ENCODE data around the gene CCDC180. TPM values are rescaled to one million over a fixed set of nuclear protein-coding genes. Genes with fewer than 3 reads are reported as not detected.

CCDC180 gene
- total RNA-seq, 1 donor: 5.0 TPM

DNA sequence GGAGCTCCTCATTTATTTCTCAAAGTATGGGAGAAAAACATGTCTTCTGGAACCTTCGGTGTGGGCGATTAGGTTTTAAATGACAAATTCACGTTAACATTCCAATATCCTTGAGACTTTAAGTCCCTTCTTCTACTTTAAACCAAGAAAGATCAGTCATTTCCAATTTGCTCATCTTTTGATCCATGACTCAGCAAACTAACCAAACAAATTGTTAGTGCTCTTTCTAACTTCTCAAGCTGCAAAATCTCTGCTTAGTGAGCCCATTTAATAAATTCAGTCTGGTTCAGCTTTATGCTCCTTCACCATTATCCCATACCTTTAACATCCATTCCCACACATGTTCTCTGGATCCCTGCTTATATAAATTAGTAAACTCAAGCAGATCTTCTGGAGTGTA is 5.5 kb upstream of the CCDC180 start:
- Histone ChIP-seq H3K27me3 (ENCODE audit: insufficient read depth, low read length) (no peaks in the 10 kb centered on the region), H3K4me3 (ENCODE audit: low read length) (no peak overlapping the region), H3K4me1 (ENCODE audit: insufficient read depth, low read length) (no peaks in the 10 kb centered on the region), H3K9me3 (ENCODE audit: low read depth, low read length) (peaks cover 5% of the 10 kb centered on the region)

DNA sequence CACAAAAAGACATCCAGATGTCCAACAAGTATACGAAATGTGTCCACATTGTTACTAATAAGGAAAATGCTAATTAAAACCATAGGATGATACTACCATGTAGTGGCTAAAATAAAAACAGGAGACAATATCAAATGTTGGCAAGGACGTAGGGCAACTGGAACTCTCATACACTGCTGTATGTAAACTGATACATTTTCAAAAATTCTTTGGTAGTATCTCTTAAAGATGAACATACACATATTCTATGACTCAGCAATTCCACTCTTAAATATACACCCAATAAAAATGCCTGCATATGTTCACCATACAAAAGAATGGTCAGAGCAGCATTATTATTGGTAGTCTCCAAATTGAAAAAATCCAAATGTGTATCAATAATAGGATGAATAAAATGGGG is 2.9 kb upstream of the CCDC180 start:
- H3K4me1 ChIP-seq (ENCODE audit: insufficient read depth, low read length): no peaks in the 10 kb centered on the region
- no peaks in the 10 kb centered on the region for H3K27me3 ChIP-seq (ENCODE audit: insufficient read depth, low read length)
- H3K4me3 ChIP-seq (ENCODE audit: low read length): no peak overlapping the region
- no peaks in the 10 kb centered on the region for H3K9me3 ChIP-seq (ENCODE audit: low read depth, low read length)

DNA sequence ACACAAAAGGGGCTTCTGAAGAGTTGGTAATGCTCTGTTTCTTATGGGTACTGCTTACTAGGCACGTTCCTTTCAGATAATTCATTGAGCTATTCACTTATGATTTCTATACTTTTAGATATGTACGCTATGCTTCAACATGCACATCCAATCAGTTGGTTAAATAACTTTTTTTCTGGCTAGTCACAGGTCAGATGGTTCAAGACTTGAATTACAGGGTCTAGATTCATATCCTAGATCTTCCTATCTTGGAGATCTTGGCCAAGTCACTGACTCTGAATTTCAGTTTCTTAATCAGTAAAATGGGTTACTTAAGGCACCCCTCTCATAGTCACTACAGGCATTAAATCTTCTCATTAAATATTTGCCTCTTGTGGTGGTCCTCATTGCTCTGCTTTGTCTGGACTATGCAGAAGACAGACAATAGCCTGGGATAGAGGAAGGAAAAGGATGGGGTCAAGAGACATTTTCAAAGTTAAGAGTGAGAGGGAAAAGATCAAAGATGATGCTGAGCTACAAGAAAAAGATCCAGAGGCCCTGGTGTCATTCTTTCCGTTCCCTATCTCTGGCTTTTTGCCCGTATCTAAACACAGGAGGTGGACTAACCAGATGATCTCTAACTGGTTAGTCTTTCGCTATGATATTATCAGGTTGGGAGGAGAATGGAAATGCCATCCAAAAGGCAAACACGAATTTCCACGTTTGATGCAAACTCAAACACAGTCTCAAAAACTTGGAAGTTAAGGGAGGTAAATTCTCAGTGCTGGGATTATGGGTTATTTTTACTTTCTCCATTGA is 1.8 kb upstream of the CCDC180 start:
- no peaks in the 10 kb centered on the region for H3K4me1 ChIP-seq (ENCODE audit: insufficient read depth, low read length)
- H3K9me3 ChIP-seq (ENCODE audit: low read depth, low read length): no peaks in the 10 kb centered on the region
- H3K4me3 ChIP-seq (ENCODE audit: low read length): no peak overlapping the region
- no peaks in the 10 kb centered on the region for H3K27me3 ChIP-seq (ENCODE audit: insufficient read depth, low read length)

DNA sequence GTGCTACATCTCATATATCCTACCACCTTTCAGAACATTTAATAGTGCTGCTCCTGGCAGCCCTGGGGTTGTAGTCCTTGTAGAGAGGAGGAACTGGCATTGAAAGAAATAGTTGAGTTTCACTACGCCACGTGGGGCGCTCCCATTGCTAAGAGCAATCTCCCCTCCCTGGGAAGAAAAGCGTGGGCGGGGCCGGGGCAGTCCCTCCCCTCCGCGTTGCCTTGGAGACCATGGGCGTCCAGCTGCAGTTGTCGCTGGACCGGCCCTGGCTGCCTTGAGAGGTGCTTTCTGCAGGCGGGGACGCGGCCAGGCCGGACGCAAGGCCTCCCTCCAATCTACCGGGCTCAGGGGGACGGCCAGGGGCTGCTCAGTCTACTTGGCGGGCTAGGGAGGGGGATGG is 368 bp upstream of the CCDC180 start:
- Histone ChIP-seq H3K27me3 (ENCODE audit: insufficient read depth, low read length) (no peaks in the 10 kb centered on the region), H3K9me3 (ENCODE audit: low read depth, low read length) (no peaks in the 10 kb centered on the region), H3K4me1 (ENCODE audit: insufficient read depth, low read length) (no peaks in the 10 kb centered on the region), H3K4me3 (ENCODE audit: low read length) (no peak overlapping the region)

DNA sequence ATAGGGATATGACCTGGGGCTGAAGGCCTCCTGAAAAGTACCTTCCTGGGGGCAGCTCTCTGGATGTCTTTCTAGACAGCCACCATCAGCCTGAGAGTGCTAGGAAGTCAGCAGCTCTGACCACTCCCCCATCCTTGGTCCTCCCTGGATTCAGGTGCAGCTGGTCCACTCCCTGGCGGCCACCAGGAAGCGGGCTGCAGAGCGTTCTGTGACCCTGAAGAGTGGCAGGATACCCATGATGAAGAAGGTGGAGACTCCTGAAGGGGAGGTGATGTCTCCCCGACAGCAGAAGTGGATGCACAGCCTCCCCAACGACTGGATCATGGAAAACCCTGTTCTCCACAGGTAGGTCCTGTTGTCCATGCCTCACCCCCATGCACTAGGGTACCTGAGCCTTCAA is 1.8 kb downstream of the CCDC180 start:
- Histone ChIP-seq H3K4me3 (ENCODE audit: low read length) (no peak overlapping the region), H3K9me3 (ENCODE audit: low read depth, low read length) (no peaks in the 10 kb centered on the region)

DNA sequence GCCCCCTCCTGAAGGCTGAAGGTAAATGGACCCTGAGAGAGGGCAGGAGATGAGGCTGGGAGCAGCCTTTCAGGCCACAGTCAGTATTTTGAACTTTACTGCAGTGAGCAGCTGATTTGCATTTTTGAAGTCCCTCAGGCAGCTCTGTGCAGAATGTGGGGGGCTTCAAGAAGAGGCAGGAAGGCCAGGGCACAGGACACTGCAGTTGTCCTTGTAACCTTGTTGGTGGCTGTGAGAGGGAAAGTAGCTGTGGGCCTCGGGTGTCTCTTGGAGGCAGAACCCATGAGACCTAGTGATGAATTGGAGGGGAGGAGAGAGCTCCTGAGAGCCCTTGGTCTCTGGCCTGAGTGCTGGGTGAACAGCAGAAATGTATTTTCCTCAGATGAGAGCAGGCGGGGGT is 2.6 kb downstream of the CCDC180 start:
- no peaks in the 10 kb centered on the region for H3K27me3 ChIP-seq (ENCODE audit: insufficient read depth, low read length)
- no peaks in the 10 kb centered on the region for H3K4me1 ChIP-seq (ENCODE audit: insufficient read depth, low read length)
- H3K4me3 ChIP-seq (ENCODE audit: low read length): no peak overlapping the region
- no peaks in the 10 kb centered on the region for H3K9me3 ChIP-seq (ENCODE audit: low read depth, low read length)

More for the DNA sequence above, 1.8 kb downstream of the CCDC180 start:
- Histone ChIP-seq H3K27me3 (ENCODE audit: insufficient read depth, low read length) (no peaks in the 10 kb centered on the region), H3K4me1 (ENCODE audit: insufficient read depth, low read length) (no peaks in the 10 kb centered on the region)

DNA sequence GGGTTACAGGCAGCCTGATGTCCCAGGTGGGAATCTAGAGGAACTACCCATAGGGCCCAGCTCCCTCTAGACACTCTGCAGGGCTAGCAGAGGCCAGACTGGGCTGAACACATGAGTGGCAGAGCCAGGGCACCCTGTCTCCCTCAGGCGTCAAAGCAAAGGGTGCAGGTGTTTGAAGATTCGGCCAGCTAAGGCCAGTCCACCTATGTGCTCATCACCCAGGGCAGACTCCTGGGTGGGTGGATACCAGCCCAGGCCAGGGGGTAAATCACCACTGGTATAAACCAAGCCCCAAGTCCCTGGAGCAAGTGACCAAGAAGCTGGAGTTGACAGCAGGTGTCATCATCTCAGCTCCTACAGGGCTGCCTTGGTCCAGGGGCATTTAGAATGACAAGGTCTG is 3.4 kb downstream of the CCDC180 start:
- Histone ChIP-seq H3K27me3 (ENCODE audit: insufficient read depth, low read length) (no peaks in the 10 kb centered on the region), H3K9me3 (ENCODE audit: low read depth, low read length) (no peaks in the 10 kb centered on the region), H3K4me3 (ENCODE audit: low read length) (no peak overlapping the region), H3K4me1 (ENCODE audit: insufficient read depth, low read length) (no peaks in the 10 kb centered on the region)

DNA sequence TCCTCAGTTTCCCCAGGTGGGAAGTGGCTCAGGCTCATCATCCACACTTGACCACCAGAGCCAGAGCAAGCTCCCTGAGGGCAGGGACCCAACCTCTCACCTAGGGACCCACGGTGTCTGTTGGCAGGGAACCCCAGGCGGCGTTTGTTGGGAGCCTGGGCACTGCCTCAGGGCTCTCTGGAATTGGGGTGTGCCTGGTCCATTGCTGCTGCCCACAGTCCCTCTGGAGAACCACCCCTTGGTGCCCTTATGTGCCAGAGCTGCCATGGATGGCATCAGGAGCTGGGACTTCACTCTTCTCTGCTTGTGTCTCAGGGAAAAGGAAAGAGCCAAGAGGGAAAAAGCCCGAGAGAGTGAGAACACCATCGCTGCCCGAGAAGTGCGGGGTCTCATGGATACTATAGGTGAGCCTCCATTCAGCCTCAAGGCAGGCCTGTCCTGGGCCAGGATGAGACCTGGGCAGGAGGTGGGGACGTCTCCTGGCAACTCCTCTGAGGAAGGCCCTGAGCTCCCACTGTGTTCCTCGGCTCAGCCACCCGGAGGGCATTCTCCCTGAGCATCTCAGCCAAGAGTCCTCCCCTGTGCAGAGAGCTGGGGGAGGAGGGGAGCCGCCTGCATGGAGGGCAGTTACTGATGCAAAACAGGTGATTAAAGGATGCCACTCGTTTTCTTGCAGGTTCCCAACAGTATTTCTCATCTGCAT is 4.5 kb downstream of the CCDC180 start:
- H3K27me3 ChIP-seq (ENCODE audit: insufficient read depth, low read length): no peaks in the 10 kb centered on the region
- no peaks in the 10 kb centered on the region for H3K9me3 ChIP-seq (ENCODE audit: low read depth, low read length)
- no peak overlapping the region for H3K4me3 ChIP-seq (ENCODE audit: low read length)
- H3K4me1 ChIP-seq (ENCODE audit: insufficient read depth, low read length): no peaks in the 10 kb centered on the region

DNA sequence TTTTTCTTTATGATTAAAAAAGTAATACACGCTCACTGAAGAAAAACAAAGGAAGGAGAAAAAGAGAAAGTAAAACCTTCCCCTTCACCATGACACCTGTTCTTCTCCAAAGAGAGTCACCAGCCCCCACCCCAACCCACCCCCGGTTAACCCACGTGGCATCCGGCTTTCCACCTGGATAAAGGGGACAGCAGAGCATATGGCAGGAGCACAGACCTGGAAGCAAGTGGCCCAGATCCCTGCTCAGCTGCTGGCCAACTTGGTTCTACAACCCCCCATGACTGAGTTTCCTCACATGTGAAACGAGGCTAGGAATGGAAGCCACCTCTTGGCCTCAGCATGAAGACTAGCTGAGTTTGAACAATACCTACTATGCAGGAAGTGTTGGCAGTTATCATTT is 5.1 kb downstream of the CCDC180 start:
- Histone ChIP-seq H3K9me3 (ENCODE audit: low read depth, low read length) (no peaks in the 10 kb centered on the region), H3K4me1 (ENCODE audit: insufficient read depth, low read length) (no peaks in the 10 kb centered on the region), H3K27me3 (ENCODE audit: insufficient read depth, low read length) (no peaks in the 10 kb centered on the region), H3K4me3 (ENCODE audit: low read length) (no peak overlapping the region)

DNA sequence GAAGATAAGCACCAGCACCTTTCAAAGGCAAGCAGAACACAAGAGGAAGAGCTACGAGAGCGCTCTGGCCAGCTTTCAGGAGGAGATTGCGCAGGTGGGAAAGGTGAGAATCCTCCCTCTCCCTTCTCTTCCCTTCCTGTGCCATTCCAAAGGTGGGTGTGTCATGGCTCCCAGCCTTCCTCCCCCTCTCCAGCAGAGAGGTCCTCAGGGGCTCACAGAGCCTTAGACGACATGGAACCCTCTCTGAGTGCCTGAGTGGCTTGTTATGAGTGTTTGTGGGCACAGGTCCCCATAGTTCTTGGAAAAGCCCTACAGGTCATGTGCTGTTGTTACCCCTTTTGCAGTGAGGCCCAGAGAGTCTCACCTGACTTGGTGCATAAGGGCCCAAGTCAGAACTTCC is 5.8 kb downstream of the CCDC180 start:
- H3K9me3 ChIP-seq (ENCODE audit: low read depth, low read length): no peaks in the 10 kb centered on the region
- H3K4me1 ChIP-seq (ENCODE audit: insufficient read depth, low read length): no peaks in the 10 kb centered on the region
- no peak overlapping the region for H3K4me3 ChIP-seq (ENCODE audit: low read length)
- no peaks in the 10 kb centered on the region for H3K27me3 ChIP-seq (ENCODE audit: insufficient read depth, low read length)

DNA sequence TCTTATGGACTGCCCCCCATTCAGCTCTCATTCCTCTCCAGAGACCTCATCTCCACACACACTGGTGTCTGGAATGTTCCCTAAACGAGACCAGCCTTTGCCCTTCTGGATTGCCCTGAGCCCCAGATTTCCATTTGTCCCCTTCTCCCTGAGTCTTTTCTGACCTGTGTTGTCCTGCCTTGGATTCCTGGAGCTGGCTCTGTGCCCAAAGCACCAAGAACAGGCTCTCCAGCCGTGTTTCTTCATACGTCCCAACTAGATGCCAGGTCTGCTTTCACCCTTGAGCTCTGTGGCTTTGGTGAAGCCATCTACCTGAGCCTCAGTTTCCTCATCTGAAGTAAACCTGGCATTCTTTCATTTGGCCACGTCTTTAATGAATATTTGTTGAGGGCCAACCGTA is 6.3 kb downstream of the CCDC180 start:
- no peak overlapping the region for H3K4me3 ChIP-seq (ENCODE audit: low read length)
- no peaks in the 10 kb centered on the region for H3K9me3 ChIP-seq (ENCODE audit: low read depth, low read length)
- no peaks in the 10 kb centered on the region for H3K4me1 ChIP-seq (ENCODE audit: insufficient read depth, low read length)
- H3K27me3 ChIP-seq (ENCODE audit: insufficient read depth, low read length): no peaks in the 10 kb centered on the region

DNA sequence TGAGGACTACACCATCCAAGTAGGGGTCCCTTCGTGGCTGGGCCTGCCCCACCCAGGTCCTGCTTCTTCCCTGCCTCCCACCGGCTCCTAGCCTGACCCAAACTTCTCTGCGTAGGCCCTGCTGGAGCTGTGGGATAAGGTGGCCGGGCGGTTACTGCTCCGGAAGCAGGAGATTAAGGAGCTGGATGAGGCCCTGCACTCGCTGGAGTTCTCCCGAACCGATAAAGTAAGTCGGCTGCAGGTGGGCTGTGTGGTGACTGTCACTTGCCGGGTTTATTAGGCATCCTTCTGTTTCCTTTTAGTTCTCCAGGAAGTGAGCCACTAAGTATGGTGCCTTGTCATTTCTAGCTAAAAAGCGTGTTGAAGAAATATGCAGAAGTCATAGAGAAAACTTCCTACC is 7.0 kb downstream of the CCDC180 start:
- no peaks in the 10 kb centered on the region for H3K9me3 ChIP-seq (ENCODE audit: low read depth, low read length)
- no peaks in the 10 kb centered on the region for H3K4me1 ChIP-seq (ENCODE audit: insufficient read depth, low read length)
- no peaks in the 10 kb centered on the region for H3K27me3 ChIP-seq (ENCODE audit: insufficient read depth, low read length)
- H3K4me3 ChIP-seq (ENCODE audit: low read length): no peak overlapping the region

DNA sequence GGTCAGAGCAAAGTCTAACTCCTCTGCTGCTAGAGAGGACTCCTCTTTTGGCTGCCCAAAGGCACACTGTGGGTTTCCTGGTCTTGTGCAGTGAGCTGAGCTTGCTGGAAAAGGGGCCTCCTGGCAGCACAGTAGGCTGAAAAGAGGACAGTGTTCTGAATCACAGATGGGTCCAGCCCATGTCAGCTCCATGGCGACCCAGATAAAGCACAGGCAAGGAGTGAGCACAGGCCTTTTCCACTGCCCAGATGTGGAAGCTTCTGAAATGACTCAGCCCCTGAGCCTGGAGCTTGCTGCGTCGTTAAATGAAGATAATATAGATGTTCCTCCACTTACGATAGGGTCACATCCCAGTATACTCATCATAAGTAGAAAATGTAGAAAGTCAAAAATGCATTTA is 8.1 kb downstream of the CCDC180 start:
- Histone ChIP-seq H3K9me3 (ENCODE audit: low read depth, low read length) (no peaks in the 10 kb centered on the region), H3K27me3 (ENCODE audit: insufficient read depth, low read length) (no peaks in the 10 kb centered on the region), H3K4me1 (ENCODE audit: insufficient read depth, low read length) (no peaks in the 10 kb centered on the region), H3K4me3 (ENCODE audit: low read length) (no peak overlapping the region)

DNA sequence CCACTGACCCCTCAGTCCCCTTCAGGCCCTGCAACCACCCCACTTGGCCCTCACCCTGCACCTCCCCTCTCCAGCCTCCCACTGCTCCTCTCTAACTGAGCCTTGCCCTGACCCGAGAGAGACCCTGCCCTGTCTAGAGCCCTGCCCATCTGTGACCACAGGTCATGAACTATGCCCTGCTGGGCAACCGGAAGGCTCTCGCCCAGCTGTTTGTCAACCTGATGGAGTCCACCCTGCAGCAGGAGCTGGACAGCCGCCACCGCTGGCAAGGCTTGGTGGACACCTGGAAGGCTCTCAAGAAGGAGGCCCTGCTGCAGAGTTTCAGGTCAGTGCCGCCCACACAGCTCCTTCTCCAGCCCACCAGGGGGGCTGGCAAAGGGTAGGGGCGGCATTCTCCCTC is 9.4 kb downstream of the CCDC180 start:
- no peak overlapping the region for H3K4me3 ChIP-seq (ENCODE audit: low read length)
- H3K27me3 ChIP-seq (ENCODE audit: insufficient read depth, low read length): no peaks in the 10 kb centered on the region
- H3K9me3 ChIP-seq (ENCODE audit: low read depth, low read length): no peaks in the 10 kb centered on the region
- no peaks in the 10 kb centered on the region for H3K4me1 ChIP-seq (ENCODE audit: insufficient read depth, low read length)

DNA sequence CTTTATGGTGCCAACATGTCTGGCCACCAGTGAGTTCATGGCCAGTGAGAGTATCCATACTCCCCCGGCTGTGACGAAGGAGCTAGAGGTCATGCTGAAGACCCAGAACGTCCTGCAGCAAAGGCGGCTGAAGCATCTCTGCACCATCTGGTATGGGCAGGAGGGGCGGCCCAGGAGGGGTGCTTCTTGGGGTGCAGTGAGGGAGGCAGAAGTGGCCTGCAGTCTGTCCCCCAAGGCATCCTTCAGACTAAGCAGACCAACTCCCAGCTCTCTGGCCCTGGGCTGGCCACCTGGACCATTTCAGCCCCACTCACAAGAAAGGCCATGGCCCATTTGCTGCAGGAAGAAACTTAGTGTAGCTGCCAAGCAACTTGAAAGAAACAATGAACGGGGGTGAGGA is 11.0 kb downstream of the CCDC180 start:
- Histone ChIP-seq H3K27me3 (ENCODE audit: insufficient read depth, low read length) (no peaks in the 10 kb centered on the region), H3K4me3 (ENCODE audit: low read length) (no peak overlapping the region), H3K9me3 (ENCODE audit: low read depth, low read length) (no peaks in the 10 kb centered on the region), H3K4me1 (ENCODE audit: insufficient read depth, low read length) (no peaks in the 10 kb centered on the region)

DNA sequence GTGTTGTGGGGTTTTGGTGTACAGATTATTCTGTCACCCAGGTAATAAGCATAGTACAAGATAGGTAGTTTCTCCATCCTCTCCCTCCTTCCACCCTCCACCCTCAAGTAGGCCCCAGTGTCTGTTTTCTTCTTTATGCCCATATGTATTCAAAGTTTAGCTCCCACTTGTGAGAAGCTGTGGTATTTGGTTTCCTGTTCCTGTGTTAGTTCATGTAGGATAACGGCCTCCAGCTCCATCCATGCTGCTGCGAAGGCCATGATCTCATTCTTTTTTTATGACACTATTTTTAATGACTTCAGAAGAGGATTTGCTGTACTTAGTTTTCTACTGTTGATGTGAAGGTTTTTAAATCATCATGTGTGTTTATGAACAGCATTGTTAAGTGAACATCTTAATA is 11.9 kb downstream of the CCDC180 start:
- H3K4me1 ChIP-seq (ENCODE audit: insufficient read depth, low read length): no peaks in the 10 kb centered on the region
- H3K9me3 ChIP-seq (ENCODE audit: low read depth, low read length): no peaks in the 10 kb centered on the region
- H3K4me3 ChIP-seq (ENCODE audit: low read length): no peak overlapping the region
- H3K27me3 ChIP-seq (ENCODE audit: insufficient read depth, low read length): no peaks in the 10 kb centered on the region

Measured in mononuclear cell (primary cell).